GM21423 (cell line): ENCODE results near the gene PTPN7.
A peak's percentile ranks its signal among the peaks of the same experiment; 100 is the strongest.
"Not testable (repeated sequence)": the region's sequence is repeated elsewhere in the genome, so short reads cannot be mapped to it uniquely, and the experiment has no call there.

Source experiments
- ATAC-seq: cut with Tn5 transposase; IDR thresholded peaks from one replicate; pipeline ENCODE4 v1.9.1; 2021; ENCODE audit warnings: mild to moderate bottlenecking, moderate library complexity; ENCODE audit not compliant: unreplicated experiment

PTPN7 gene

DNA sequence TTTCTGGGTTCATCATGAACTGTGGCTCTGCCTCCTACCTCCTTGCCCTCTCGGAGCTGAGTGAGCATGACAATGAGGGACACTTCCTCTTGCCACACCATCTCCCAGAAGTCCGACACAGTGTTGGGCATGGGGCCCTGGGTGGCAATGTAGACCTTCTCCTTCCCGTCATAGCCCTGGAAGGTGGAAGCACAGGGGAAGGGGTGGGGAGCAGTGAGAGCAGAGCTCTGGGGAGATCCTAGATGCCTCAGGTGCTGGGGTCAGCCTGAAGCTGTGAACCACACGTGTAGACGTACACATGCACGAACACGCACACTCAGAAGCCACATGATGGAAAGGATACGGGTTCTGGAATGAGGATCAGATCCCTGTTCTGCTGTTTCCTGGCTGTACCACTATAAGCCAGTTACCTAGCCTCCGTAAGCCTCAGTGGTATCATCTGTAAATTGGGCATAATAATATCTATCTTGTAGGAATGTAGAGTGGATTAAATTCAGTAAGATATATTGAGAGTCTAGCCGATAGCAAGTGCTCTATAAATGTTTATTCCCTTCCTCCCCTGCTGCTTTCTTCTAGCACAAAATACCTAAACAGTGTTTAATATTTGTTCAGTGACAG is 6.1 kb downstream of the PTPN7 start:
- ATAC-seq: no peak

DNA sequence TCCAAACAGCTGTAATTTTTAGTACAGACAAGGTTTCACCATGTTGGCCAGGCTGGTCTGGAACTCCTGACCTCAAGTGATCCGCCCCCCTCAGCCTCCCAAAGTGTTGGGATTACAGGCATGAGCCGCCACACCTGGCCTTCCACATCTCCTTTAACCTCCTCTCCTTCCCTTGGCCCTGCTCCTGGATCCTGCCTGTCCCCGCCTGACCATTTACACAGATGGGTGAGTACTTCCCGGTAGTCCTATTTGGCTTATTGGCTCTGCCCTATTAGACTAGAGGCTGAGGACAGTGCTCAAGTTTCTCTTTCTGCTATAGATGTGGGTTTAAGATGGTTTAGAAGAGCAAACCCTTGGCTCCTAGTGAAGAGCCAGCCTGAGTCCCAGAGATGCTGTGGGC is 7.1 kb downstream of the PTPN7 start:
- no peak for ATAC-seq

DNA sequence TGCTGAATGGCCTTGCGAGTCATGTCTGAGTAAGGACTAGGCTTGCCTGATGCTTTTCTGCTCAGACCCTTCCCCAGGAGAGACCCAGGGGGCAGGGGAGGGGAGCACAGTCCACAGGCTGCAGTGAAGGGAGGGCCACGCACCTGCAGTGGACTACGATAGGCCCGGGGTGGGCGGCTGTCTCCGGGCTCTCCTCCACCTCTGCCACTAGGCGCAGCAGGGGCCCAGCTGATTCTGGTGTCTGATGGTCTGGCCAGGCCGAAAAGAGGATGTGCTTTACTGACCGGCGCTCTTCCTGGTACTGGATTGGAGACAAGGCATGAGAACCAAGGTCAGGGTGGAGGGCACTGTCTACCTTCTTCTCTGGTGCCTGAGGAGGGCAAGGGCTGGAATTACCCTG is 8.0 kb downstream of the PTPN7 start:
- ATAC-seq: no peak

DNA sequence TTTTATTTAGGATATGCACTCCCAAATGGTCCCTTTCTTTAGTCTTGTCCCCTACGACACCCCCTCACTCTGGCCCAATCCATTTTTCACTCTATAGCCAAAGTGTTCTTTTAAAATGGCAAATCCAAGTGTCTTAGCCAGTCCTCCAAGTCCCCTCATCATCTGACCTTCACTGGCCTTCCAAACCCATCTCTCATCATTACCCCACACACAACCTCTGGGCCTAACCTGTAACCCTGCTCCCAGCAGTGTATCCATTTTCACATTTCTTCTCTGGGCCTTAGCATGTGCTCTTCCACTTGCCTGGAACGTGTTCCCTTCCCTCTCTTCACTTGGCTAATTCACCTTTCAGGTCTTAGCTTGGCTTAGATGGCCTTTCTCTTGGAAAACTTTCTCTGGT is 9.4 kb downstream of the PTPN7 start:
- ATAC-seq: no peak

DNA sequence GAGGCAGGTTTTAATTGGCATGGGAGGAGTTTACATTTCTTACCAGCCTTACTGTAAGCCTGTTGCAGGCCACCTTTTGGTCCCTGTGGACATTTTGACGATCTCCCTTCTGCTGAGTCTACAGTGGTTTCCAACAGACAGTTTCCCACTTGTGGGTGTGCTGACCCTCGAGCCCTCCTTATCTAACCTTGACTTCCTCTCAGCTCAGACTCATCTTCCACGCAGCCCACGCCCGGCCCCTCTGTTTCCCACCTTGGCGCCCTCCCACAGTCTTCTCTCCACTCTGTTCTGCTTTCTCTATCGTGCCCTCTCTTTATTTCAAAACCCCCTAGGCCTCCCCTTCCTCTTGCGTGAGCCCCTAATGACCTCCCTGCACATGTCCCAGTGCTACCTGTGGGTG is 9.8 kb downstream of the PTPN7 start:
- ATAC-seq: no peak

DNA sequence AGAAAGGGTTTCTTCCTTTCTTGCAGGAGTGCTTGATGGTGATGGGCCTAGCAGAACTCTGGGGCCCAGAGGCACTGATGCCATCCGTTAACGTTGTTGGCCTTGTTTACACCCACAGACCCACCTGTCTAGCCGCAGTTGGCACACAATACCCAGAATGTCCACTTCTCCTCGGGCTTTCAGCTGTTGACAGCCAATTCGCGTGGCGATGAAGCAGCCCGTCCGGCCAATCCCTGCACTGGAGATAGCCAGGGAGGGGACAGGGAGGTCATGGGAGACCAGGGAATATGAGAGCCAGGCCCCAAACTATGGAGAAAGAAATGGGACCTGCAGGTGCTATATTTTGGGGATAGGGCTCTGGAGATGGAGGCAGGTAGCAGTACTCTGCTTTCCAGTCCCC is 10.2 kb downstream of the PTPN7 start:
- no peak for ATAC-seq

DNA sequence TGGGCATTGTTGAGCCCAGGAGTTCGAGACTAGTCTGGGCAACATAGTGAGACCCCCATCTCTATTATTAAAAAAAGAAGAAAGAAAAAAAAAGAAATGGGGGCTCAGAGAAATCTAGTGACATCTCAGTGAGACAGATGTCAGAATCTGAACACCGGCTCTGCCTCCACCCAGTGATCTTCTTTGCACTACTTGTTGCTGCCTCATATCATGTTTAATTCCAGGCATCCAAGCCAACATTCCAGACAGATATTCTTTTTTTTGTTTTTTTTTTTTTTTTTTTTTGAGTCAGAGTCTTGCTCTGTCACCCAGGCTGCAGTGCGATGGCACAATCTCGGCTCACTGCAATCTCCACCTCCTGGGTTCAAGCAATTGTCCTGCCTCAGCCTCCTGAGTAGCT is 10.8 kb downstream of the PTPN7 start:
- no peak for ATAC-seq

DNA sequence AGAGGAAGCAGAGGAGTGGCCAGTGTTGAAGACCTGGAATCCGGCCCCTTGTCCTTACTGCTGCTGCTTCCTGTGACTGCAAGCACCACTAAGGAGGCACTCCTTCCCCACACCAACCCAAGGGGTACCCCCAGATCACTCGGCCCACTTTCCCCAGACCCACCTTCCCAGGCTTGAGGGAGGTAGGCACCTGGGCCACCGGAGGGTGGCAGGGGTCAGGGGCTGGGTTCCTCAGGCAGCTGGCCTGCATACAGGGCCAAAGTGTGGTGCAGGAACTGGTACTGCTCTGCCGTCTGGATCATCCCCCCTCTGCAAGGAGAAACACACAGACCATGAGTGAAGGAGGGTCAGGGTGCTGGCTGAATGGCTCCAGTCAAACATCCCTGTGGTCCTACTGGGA is 12.0 kb downstream of the PTPN7 start:
- no peak for ATAC-seq

DNA sequence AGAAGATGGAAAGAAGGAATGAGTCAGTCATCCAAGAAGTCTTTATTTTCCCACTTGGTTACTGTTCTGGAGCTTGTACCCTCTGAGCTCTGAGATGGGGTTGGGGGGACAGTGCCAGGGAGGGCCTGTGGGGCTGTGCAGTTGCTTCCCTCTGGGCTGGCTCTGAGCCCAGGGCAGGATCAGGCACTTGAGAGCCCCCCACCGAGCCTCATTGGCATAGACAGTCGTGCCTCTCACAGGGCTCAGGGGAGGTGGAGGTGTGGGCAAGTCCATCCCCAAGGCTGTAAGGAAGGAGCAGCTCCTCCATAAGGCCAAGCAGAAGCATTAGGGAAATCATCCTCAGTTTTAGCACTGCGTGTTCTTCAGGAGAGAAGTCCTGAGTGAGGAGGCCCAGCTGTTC is 13.4 kb downstream of the PTPN7 start:
- ATAC-seq: no peak

DNA sequence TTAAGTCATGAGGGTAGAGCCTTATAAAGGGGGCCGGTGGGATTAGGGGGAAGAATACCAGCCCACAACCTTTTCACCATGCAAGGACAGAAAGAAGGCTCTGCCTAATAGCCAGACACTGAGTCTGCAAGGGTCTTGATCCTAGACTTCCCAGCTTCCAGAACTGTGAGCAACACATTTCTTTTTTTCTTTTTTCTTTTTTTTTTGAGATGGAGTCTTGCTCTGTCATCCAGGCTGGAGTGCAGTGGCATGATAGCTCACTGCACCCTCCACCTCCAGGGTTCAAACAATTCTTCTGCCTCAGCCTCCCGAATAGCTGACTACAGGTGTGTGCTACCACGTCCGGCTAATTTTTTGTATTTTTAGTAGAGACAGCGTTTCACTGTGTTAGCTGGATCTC is 14.1 kb downstream of the PTPN7 start:
- ATAC-seq: no peak

DNA sequence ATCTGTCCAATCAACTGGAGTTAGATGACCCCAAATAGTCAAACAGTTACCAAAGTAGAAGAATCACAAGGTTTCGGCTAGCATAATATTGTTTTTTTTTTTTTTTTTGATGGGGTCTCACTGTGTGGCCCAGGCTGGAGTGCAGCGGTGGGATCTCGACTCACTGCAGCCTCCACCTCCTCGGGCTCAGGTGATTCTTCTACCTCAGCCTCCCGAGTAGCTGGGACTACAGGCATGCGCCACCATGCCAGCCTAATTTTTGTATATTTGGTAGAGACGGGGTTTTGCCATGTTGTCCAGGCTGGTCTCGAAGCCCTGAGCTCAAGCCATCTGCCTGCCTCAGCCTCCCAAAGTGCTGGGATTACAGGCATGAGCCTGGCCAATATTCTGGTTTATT is 14.7 kb downstream of the PTPN7 start:
- ATAC-seq: not testable (repeated sequence)

DNA sequence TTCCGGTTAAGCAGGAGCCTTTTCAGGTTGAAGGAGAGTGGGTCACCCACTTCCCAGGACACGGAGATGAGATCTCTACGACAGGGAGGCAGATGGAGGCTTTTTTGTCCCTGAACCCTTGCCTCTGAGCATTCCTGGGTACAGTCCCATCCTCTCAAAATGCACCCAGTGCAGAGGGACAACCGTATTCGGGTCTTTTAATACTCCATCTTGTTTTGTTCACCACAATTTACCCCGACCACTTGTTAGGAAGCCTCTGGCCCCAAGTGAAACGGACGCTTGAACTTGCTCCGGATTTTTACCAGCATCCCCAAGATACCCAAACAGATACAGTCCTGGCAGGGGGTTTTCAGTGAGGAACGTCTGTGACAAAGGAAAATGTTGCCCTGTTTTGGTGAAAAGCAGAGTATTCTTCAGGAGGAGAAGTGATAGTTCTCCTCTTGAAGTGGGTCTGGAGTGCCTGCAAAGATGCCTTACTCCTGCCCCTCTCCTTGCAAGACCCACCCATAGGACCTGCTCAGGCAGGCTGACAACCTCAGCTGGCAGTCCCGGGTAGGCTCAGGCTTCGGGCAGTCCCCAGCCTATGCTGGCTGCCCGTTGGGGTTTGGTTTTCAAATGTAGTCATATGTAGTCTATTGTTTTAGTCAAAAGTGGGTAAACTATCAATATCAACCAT is 15.2 kb downstream of the PTPN7 start:
- ATAC-seq: no peak

DNA sequence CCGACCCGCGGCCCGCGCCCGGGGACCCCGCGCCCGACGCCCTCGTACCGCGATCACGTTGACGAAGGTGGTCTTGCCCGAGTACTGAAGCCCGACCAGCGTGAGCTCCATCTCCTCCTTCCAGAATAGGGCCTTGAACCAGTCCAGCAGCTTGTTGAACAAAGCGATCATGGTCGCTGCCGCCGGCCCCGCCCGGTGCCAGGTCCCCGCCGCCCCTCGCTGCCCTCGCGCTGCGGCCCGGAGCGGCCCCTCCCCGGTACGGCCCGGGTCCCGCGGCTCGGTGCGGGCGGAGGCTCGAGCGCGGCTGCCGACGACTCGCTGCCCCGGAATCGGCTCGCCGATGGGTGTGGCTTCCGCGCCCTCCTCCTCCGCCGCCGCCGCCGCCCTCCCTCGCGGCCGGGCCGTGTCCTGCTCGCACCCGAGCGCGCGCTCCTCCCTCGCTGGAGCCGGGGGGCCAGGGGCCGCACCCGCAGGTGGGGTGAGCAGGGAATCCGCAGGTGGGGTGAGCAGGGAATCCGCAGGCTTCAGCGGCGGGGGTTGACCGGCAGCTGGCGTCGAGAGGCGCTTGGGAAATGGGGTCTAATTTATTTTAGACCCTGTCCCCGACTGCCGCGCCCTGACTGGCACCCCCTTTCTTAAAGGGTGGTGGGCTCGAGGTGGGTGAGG is 15.9 kb downstream of the PTPN7 start, which contains the start of gene ARL8A:
ARL8A (minus strand) TSS at position 336 of the 666 bp plus-strand sequence; CDS start at position 171, 165 bp downstream.
- peak; percentile 54 for ATAC-seq

DNA sequence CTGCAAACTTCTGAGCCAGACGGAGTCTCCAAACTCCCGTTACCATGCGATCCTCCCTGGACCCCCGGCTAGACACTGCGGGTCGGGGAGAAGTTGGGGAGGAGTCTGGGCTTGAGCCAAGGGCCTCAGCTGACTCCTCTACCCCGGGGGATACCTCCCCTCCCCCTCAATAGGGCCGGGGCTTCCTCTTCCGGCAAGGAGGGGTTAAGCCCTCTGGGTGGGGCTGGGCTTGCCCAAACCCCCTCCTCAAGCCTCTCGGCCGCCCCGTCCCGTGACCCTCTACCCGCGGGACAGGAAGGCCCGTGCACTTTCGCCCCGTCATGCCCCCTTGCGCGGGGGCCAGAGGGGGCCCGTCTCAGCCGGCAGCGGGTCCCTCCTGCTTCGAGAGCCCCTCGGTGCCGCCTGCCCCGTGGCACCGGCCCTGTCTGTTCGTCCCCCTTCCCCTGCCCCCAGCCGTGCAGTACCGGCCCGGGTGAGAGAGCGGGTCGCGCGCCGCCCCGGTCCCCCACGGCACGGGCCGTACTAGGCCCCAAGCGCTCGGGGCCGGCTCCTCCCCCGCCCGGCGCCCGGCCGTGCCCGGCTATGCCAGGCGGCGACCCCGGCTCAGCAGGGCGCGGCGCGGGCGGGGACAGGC is 16.5 kb downstream of the PTPN7 start:
- peak; percentile 41 for ATAC-seq

DNA sequence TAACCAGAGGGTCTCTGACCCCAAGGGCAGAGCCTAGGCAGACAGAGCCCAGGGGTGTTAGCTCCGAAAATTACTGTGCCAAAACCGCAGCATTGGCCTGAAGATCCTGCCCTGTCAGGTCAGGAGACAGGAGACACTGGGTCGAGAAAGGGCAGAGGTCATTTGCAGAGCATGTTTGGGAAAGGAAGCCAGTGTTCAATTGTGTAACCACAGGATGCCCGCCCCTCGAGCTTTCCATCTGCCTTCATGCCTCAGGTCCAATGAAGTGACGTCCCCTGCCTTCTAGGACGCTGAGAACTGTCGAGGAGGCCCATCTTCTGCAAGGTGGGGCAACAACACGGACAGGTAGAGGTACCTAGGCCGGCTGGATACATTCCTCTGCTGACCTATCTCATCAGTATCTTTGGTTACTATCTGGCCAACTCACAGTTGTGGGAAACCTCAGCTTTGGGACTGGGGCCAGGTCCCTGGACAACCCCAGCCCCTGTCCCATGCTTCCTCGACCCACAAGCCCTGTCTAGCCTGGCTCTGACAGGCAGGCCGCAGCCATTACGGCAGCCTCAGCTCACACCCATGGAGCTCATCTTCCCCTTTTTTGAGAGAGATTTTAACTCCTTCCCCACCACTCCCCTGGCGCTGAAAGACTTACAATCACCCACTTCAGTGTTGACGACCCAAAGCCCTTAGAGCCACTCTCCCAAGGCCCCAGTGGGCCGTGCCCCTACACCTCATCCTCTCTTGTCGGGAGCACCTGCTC is 17.2 kb downstream of the PTPN7 start:
- peak; percentile 16 for ATAC-seq

DNA sequence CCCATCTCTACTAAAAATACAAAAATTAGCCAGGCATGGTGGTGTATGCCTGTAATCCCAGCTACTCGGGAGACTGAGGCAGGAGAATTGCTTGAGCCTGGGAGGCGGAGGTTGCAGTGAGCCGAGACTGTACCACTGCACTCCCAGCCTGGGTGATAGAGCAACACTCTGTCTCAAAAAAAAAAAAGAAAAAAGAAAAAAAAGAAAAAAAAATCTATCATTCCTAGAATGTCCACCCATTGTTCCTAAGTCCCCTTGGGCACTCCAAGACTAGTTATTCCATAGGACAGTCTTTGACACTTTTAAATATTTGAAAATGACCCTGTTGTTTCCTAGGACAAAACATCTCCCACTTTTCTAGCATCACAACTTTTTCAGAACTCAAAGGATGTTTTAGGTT is 18.9 kb downstream of the PTPN7 start:
- not testable (repeated sequence) for ATAC-seq

DNA sequence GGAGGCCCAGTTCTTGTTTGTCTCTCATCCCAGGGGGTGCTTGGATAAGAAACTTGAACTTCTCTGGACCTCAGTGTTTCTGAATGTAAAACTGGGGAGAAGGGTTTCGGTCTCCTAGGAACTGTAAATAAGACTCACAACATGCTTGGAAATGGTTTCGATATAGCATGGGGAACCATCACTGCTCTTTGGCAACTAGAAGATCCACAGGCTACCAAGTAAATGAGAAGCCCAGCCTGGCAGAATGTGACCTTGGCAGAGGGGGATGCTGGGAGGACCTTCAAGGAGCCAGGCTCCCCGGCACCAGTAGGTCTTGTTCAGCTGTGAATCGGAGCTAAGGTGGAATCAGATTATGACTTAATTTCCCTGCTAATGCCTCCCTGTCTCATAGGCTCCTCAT is 19.6 kb downstream of the PTPN7 start:
- ATAC-seq: no peak

DNA sequence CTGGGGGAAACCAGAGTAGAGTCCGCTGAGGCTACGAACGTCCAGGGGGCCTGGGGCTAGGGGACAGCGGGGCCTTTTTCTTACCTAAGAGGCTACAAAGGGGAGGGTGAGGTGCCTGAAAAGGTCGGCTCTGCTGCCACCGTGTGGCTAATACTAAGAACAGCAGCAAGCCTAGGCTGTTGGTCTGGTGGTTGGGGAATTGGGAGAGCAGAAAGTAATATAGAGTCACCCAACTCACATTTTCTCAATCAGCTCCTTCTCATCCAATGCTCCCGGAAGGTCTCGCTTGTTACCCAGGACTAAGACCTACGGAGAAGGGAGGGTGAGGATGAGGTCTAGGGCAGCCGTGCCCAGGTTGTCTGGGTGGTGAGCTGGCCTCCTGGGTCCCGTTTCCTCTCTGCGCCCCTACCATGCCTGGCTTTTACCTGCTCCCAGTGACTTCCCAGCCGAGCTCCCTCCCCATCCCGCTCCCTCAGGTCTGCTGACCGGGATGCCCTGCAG is 25.1 kb downstream of the PTPN7 start:
- no peak for ATAC-seq

DNA sequence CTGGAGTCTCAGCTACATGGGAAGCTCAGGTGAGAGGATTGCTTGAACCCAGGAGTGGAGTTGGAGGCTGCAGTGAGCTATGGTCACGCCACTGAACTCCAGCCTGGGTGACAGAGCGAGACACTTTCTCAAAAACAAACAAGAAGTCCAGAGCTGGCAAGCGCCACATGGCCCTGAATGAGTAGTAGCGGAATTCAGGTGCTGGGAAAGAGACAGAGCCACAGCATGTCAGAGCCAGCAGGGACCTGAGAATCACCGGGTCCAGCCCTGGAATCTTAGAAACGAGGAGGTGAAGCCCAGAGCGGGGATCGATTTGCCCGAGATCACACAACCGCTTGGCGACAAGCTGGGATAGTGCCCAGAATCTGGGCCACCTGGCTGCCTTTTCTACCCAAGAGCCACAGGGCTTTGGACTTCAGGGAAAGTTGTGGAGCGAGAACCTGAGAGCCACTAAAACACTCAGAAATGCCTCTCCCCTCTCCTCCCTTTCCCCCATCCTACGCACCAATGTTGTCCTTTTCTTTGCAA is 25.7 kb downstream of the PTPN7 start:
- no peak for ATAC-seq

DNA sequence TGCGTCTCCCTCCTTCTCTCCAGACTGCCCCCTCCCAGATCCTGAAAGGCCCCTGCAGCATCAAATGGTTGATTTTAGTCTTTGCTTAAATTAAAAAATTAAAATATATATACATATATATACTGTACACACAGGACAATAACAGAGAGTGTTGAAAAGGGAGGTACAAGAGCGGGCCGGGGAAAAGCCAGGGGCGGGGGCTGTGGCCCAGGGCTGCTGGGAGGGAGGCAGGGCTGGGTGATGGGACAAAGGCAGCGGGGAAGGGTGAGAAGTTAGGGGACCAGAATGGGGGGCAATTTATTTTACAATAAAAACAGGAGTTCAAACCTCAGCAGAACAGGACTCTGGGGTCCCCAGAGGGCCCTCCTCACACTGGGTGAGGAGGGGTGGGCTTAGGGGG is 26.4 kb downstream of the PTPN7 start:
- ATAC-seq: no peak

DNA sequence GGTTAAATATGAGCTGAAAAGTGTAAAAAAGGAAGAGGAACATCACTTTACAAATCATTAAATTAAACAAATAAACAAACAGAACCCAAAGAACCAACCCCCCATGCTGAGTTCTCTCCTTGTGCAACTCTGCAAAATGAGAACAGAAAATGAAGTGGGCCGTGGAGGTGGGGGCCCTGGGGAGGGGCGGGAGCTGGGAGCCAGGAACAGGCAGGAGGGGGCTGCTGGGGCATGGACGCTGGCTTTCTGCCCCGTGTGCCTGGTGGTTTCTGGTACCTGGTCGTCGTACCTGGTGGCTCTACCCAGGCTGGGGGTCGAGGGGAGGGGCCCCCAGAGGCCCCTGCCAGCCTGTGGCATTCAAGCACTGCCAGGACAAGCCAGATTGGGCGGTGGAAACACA is 26.9 kb downstream of the PTPN7 start:
- no peak for ATAC-seq
